Endodermal cell (in vitro differentiated cells): ENCODE results near the gene GALK2. TPM values are rescaled to one million over a fixed set of nuclear protein-coding genes. Genes with fewer than 3 reads are reported as not detected.
A peak's percentile ranks its signal among the peaks of the same experiment; 100 is the strongest.

ENCODE experiments used
- DNase-seq: peaks from one replicate; pipeline ENCODE4 v3.0.0-alpha.2; 2017
- H3K27ac ChIP-seq: 2 replicates; pipeline ENCODE4 v1.5.1; 2013; ENCODE audit warnings: mild to moderate bottlenecking, low read depth, low read length, moderate library complexity
- H3K27me3 ChIP-seq: 2 replicates; pipeline ENCODE4 v1.6.1; 2013; ENCODE audit warnings: mild to moderate bottlenecking, low read length, moderate library complexity; ENCODE audit not compliant: insufficient read depth, control insufficient read depth, poor library complexity, severe bottlenecking
- H3K36me3 ChIP-seq: 2 replicates; pipeline ENCODE4 v1.7.0; 2013; ENCODE audit warnings: mild to moderate bottlenecking, low read length, moderate library complexity; ENCODE audit not compliant: control insufficient read depth, insufficient read depth
- H3K4me1 ChIP-seq: one replicate; pipeline ENCODE4 v1.7.0; 2013; ENCODE audit warnings: low read length; ENCODE audit not compliant: control insufficient read depth, insufficient read depth
- H3K4me3 ChIP-seq: 2 replicates; pipeline ENCODE4 v1.5.1; 2013; ENCODE audit warnings: mild to moderate bottlenecking, low read length, moderate library complexity
- H3K9ac ChIP-seq: 2 replicates; pipeline ENCODE4 v1.6.1; 2013; ENCODE audit warnings: mild to moderate bottlenecking, low read length, moderate library complexity; ENCODE audit not compliant: poor library complexity, severe bottlenecking; ENCODE audit errors: extremely low read depth
- H3K9me3 ChIP-seq: 2 replicates; pipeline ENCODE4 v1.6.1; 2013; ENCODE audit warnings: mild to moderate bottlenecking, low read length, moderate library complexity; ENCODE audit not compliant: control insufficient read depth
- H3K27ac Mint-ChIP-seq: 2 replicates; pipeline ENCODE4 v1.8.0; 2020; ENCODE audit warnings: mixed read lengths
- H3K27me3 Mint-ChIP-seq: 2 replicates; pipeline ENCODE4 v1.8.0; 2021; ENCODE audit warnings: mild to moderate bottlenecking, mixed read lengths; ENCODE audit not compliant: insufficient read depth
- H3K36me3 Mint-ChIP-seq: 2 replicates; pipeline ENCODE4 v1.8.0; 2020; ENCODE audit warnings: low read depth, mixed read lengths
- H3K4me1 Mint-ChIP-seq: 2 replicates; pipeline ENCODE4 v1.8.0; 2020; ENCODE audit warnings: mixed read lengths
- H3K4me3 Mint-ChIP-seq: 2 replicates; pipeline ENCODE4 v1.8.0; 2020; ENCODE audit warnings: mild to moderate bottlenecking, moderate library complexity, mixed read lengths
- H3K9me3 Mint-ChIP-seq: 2 replicates; pipeline ENCODE4 v1.8.0; 2020; ENCODE audit warnings: mild to moderate bottlenecking, mixed read lengths
- CTCF ChIP-seq: fragments of 200-600 bp; sonication (generic); conservative IDR thresholded peaks from 2 replicates; pipeline ENCODE4 v1.5.0; 2021; ENCODE audit warnings: antibody characterized with exemption, mild to moderate bottlenecking
- WGBS, 2 experiments: methylation state at CpG; one replicate each; pipeline versions ENCODE4 v1.1.5 to v1.1.7; 2013; ENCODE audit warnings: missing lambda C conversion rate in 2 of 2, mixed read lengths in 1 of 2; ENCODE audit not compliant: insufficient coverage in 1 of 2, insufficient read length in 1 of 2; 5-methylcytosine and 5-hydroxymethylcytosine counted together
- total RNA-seq, 2 donors: library from RNA; stranded (reverse); fragmentation: NEBNext Ultra II Directional in 1 of 2; extraction: Animal tissue kit (Norgen Biotek cat#: 25700) in 1 of 2; gene quantifications; 2 replicates in 1 of 2; 3 replicates in 1 of 2; pipeline ENCODE4 v1.2.1, GENCODE V29; 2021

Gene GALK2
- total RNA-seq, 2 donors from 2014 or later = 13.4 to 19.1 TPM

GRCh38 chr15:49137861-49138260, 32.2 kb upstream of the GALK2 start:
- Histone ChIP-seq H3K27me3 (no peaks in the 10 kb centered on the region), H3K36me3 (peaks cover 92% of the 10 kb centered on the region), H3K4me3 (no peak overlapping the region), H3K9me3 (no peaks in the 10 kb centered on the region), H3K4me1 (no peaks in the 10 kb centered on the region), H3K9ac (no peak overlapping the region), H3K27ac (no peak overlapping the region)
- peaks cover 4% of the 10 kb centered on the region for H3K4me1 Mint-ChIP-seq
- no peaks in the 10 kb centered on the region for H3K27me3 Mint-ChIP-seq
- TF ChIP-seq CTCF = no peak
- no peak for DNase-seq
- no peak overlapping the region for H3K27ac Mint-ChIP-seq
- WGBS, 2 experiments = 95% methylated on average over 2 of the region's 2 CpGs; no CpG with 5 or more reads in 1 of the 2 experiments
- H3K4me3 Mint-ChIP-seq = no peak overlapping the region
- H3K9me3 Mint-ChIP-seq = no peaks in the 10 kb centered on the region
- H3K36me3 Mint-ChIP-seq = peaks cover 54% of the 10 kb centered on the region

GRCh38 chr15:49145651-49146609, 24.1 kb upstream of the GALK2 start:
- 38 to 50% methylated on average over 1 to 3 of the region's 3 CpGs for WGBS, 2 experiments
- no peak overlapping the region for H3K4me3 ChIP-seq
- no peaks in the 10 kb centered on the region for H3K9me3 ChIP-seq
- peak; percentile 91 for TF ChIP-seq CTCF
- H3K27me3 Mint-ChIP-seq = no peaks in the 10 kb centered on the region
- peaks cover 8% of the 10 kb centered on the region for H3K4me1 Mint-ChIP-seq
- H3K9ac ChIP-seq = no peak overlapping the region
- no peaks in the 10 kb centered on the region for H3K9me3 Mint-ChIP-seq
- H3K4me3 Mint-ChIP-seq = no peak overlapping the region
- no peaks in the 10 kb centered on the region for H3K4me1 ChIP-seq
- peaks cover 38% of the 10 kb centered on the region for H3K36me3 ChIP-seq
- H3K27ac Mint-ChIP-seq = no peak overlapping the region
- no peak overlapping the region for H3K27ac ChIP-seq
- peaks cover 36% of the 10 kb centered on the region for H3K36me3 Mint-ChIP-seq
- peak; percentile 63 for DNase-seq
- no peaks in the 10 kb centered on the region for H3K27me3 ChIP-seq

- peaks cover 14% of the 10 kb centered on the region for H3K36me3 Mint-ChIP-seq
- 69 to 81% methylated on average over 1 of the region's 1 CpG for WGBS, 2 experiments
- no peak for DNase-seq
- no peaks in the 10 kb centered on the region for H3K4me1 ChIP-seq
- H3K36me3 ChIP-seq = peaks cover 15% of the 10 kb centered on the region
- H3K4me3 Mint-ChIP-seq = no peak overlapping the region
- no peaks in the 10 kb centered on the region for H3K9me3 ChIP-seq
- H3K27me3 ChIP-seq = no peaks in the 10 kb centered on the region
- no peaks in the 10 kb centered on the region for H3K27me3 Mint-ChIP-seq
- no peak for TF ChIP-seq CTCF
- no peak overlapping the region for H3K27ac ChIP-seq
- peaks cover 8% of the 10 kb centered on the region for H3K4me1 Mint-ChIP-seq
- no peak overlapping the region for H3K4me3 ChIP-seq
- H3K27ac Mint-ChIP-seq = peak overlapping the region; percentile 22
- no peaks in the 10 kb centered on the region for H3K9me3 Mint-ChIP-seq
- no peak overlapping the region for H3K9ac ChIP-seq
These were observed 21.7 kb upstream of the GALK2 start for GRCh38 chr15:49148298-49148697.
